Hepatocyte (in vitro differentiated cells): Measurements from ENCODE around the gene TRMT44.

Experiments used
- EZH2 ChIP-seq: fragments of 200-600 bp; sonication (generic); IDR thresholded peaks from 2 replicates; pipeline ENCODE4 v1.6.1; 2016; ENCODE audit warnings: antibody characterized with exemption, mild to moderate bottlenecking, borderline replicate concordance
- EZH2phosphoT487 ChIP-seq: fragments of 200-600 bp; sonication (generic); IDR thresholded peaks from one replicate; pipeline ENCODE4 v1.6.1; 2018; ENCODE audit warnings: antibody characterized with exemption, mild to moderate bottlenecking, low read depth, moderate library complexity; ENCODE audit not compliant: unreplicated experiment, severe bottlenecking
- TF ChIP-seq, protein P1 (sequence below): fragments of 200-600 bp; sonication (generic); IDR thresholded peaks from 2 replicates; pipeline ENCODE4 v1.5.1; 2016; ENCODE audit warnings: antibody characterized with exemption, mild to moderate bottlenecking; ENCODE audit not compliant: poor library complexity

- TF ChIP-seq, protein P1, sequence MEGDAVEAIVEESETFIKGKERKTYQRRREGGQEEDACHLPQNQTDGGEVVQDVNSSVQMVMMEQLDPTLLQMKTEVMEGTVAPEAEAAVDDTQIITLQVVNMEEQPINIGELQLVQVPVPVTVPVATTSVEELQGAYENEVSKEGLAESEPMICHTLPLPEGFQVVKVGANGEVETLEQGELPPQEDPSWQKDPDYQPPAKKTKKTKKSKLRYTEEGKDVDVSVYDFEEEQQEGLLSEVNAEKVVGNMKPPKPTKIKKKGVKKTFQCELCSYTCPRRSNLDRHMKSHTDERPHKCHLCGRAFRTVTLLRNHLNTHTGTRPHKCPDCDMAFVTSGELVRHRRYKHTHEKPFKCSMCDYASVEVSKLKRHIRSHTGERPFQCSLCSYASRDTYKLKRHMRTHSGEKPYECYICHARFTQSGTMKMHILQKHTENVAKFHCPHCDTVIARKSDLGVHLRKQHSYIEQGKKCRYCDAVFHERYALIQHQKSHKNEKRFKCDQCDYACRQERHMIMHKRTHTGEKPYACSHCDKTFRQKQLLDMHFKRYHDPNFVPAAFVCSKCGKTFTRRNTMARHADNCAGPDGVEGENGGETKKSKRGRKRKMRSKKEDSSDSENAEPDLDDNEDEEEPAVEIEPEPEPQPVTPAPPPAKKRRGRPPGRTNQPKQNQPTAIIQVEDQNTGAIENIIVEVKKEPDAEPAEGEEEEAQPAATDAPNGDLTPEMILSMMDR = no peak
- no peak for TF ChIP-seq EZH2
- no peak for TF ChIP-seq EZH2phosphoT487
These were observed 63.2 kb downstream of the TRMT44 start for GRCh38 chr4:8503801-8504200.
